Mammary epithelial cell (primary cell): Measurements from ENCODE around the gene WDR37.

ENCODE experiments used
- EZH2 ChIP-seq: IDR thresholded peaks from 2 replicates; pipeline ENCODE4 v1.6.1; 2012; ENCODE audit warnings: low read length, inconsistent platforms, borderline replicate concordance
- TF ChIP-seq, protein P1 (sequence below), 2 donors: IDR thresholded peaks in 1 of 2; conservative IDR thresholded peaks in 1 of 2; 2 replicates each; pipeline ENCODE4 v1.5.1; 2011 to 2012; ENCODE audit warnings: inconsistent platforms in 2 of 2, low read length in 2 of 2, mild to moderate bottlenecking in 2 of 2, control low read depth in 1 of 2, low read depth in 1 of 2; ENCODE audit not compliant: insufficient read depth in 1 of 2; ENCODE audit errors: extremely low read depth in 1 of 2

DNA sequence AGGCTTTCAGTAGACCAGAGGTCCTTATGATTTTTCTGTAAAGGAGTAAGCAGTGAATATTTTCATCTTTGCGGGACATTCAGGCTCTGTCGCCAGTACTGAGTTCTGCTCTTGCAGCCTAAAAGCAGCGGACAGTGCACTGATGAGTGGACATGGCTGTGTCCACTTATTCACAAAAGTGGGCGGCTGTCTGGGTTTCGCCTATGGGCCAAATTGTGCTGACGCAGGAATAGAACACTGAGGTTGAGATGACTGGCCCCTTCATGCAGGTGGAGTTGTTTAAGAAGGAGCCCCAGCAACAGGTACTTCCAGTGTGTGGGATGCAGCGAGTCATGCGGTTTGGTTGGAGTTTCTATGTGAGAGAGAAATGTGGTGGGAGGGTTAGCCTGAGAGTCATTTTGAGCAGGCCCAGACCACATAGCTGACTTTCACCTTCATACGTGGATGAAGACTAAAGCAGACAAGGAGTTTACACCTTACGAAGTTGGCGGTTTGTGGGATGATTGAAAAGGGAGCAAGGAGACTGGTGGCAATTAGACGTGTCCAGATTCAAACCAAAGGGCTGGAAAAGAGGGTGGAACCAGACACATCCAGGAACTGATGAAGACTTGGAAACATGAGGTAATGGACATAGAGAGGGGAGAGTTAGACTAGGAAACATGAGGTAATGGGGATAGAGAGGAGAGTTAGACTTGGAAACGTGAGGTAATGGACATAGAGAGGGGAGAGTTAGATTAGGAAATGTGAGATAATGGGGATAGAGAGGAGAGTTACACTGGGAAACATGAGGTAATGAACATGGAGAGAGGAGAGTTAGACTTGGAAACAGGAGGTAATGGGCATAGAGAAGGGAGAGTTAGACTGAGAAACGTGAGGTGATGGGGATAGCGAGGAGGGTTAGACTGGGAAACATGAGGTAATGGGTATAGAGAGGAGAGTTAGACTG lies 38.2 kb downstream of the WDR37 start:
- TF ChIP-seq, protein P1, sequence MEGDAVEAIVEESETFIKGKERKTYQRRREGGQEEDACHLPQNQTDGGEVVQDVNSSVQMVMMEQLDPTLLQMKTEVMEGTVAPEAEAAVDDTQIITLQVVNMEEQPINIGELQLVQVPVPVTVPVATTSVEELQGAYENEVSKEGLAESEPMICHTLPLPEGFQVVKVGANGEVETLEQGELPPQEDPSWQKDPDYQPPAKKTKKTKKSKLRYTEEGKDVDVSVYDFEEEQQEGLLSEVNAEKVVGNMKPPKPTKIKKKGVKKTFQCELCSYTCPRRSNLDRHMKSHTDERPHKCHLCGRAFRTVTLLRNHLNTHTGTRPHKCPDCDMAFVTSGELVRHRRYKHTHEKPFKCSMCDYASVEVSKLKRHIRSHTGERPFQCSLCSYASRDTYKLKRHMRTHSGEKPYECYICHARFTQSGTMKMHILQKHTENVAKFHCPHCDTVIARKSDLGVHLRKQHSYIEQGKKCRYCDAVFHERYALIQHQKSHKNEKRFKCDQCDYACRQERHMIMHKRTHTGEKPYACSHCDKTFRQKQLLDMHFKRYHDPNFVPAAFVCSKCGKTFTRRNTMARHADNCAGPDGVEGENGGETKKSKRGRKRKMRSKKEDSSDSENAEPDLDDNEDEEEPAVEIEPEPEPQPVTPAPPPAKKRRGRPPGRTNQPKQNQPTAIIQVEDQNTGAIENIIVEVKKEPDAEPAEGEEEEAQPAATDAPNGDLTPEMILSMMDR (conservative IDR thresholded peaks at IDR 0.05 in 1 of 2, IDR thresholded peaks at IDR 0.05 in 1 of 2; ENCODE audit: extremely low read depth in 1 of 2, insufficient read depth in 1 of 2, low read depth in 1 of 2, low read length in 2 of 2): no peak
- TF ChIP-seq EZH2: no peak
